ENCODE data around the gene CARMIL3.

DNA sequence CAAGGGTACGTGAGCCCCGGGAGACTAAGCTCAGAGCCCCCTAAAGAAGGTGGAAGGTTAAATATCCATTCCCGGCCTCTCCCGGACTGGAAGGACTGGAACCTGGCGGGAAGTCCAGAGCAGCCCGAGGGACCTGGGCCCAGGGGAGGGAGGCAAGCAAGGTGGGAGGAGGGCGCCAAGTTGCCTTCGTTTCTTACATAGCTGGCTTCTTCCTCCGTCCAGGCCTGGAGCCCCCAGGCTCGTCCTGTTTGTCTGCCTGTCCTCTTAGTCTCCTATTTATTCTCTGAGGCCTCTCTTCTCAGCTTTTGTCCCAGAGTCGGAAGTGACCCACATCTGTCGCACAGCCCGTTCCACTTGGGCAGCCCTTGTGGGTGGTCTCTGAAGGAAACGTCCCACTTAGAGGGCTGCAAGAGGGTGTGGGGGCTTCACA lies 43.0 kb downstream of the CARMIL3 start:
- TF ChIP-seq EP300 (IDR thresholded peaks at IDR 0.05), result no peak
- TF ChIP-seq, protein P1, sequence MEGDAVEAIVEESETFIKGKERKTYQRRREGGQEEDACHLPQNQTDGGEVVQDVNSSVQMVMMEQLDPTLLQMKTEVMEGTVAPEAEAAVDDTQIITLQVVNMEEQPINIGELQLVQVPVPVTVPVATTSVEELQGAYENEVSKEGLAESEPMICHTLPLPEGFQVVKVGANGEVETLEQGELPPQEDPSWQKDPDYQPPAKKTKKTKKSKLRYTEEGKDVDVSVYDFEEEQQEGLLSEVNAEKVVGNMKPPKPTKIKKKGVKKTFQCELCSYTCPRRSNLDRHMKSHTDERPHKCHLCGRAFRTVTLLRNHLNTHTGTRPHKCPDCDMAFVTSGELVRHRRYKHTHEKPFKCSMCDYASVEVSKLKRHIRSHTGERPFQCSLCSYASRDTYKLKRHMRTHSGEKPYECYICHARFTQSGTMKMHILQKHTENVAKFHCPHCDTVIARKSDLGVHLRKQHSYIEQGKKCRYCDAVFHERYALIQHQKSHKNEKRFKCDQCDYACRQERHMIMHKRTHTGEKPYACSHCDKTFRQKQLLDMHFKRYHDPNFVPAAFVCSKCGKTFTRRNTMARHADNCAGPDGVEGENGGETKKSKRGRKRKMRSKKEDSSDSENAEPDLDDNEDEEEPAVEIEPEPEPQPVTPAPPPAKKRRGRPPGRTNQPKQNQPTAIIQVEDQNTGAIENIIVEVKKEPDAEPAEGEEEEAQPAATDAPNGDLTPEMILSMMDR (IDR thresholded peaks at IDR 0.05), result no peak
